ENCODE data around the gene SLC22A14. TPM values are rescaled to one million over a fixed set of nuclear protein-coding genes. Genes with fewer than 3 reads are reported as not detected.

Gene SLC22A14
- total RNA-seq, 1 experiment from 2014 or later, result 0.14 TPM

DNA sequence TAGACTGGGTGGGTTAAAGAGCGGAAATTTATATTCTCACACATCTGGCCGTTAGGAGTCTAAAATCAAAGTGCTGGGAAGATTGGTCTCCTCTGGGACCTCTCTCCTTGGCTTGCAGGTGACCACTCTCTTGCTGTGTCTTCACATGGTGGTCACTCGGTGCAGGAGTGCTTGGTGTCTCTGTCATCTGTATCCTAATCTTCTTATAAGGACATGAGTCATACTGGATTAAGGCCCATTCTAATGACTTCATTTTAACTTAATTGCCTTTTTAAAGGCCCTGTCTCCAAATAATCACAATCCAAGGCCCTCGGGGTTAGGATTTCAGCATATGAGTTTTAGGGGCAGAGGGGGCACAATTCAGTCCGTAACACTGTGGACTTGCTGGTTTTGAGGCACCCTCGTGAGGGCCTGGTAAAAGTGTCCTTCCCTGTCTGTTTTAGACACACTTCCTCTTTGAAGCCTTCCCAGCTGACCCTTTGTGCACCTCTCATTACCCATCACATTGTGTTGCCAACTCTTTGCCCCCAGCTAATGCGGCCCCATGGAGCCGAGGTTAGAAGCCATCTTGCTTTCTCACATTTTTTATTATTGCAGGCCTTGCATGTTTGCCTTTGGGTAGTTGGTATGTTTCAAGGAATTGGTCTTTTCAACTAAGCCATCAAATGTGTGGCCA, 67.7 kb downstream of the SLC22A14 start:
- Mint-ChIP-seq H3K27me3 (ENCODE audit: insufficient read depth, unreplicated experiment) (no peaks in the 10 kb centered on the region), H3K27ac (ENCODE audit: unreplicated experiment) (no peak overlapping the region), H3K9me3 (ENCODE audit: unreplicated experiment) (no peaks in the 10 kb centered on the region), H3K4me1 (ENCODE audit: low read depth, unreplicated experiment) (no peaks in the 10 kb centered on the region), H3K36me3 (ENCODE audit: insufficient read depth, unreplicated experiment) (peaks cover 20% of the 10 kb centered on the region), H3K4me3 (ENCODE audit: unreplicated experiment) (no peak overlapping the region)
- TF ChIP-seq, protein P1, sequence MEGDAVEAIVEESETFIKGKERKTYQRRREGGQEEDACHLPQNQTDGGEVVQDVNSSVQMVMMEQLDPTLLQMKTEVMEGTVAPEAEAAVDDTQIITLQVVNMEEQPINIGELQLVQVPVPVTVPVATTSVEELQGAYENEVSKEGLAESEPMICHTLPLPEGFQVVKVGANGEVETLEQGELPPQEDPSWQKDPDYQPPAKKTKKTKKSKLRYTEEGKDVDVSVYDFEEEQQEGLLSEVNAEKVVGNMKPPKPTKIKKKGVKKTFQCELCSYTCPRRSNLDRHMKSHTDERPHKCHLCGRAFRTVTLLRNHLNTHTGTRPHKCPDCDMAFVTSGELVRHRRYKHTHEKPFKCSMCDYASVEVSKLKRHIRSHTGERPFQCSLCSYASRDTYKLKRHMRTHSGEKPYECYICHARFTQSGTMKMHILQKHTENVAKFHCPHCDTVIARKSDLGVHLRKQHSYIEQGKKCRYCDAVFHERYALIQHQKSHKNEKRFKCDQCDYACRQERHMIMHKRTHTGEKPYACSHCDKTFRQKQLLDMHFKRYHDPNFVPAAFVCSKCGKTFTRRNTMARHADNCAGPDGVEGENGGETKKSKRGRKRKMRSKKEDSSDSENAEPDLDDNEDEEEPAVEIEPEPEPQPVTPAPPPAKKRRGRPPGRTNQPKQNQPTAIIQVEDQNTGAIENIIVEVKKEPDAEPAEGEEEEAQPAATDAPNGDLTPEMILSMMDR (IDR thresholded peaks at IDR 0.05; ENCODE audit: insufficient read depth in 1 of 2, low read depth in 1 of 2, low read length in 1 of 2, severe bottlenecking in 1 of 2, unreplicated experiment in 1 of 2), result no peak
- Histone ChIP-seq H3K4me3 (ENCODE audit: low read depth, low read length) (no peak overlapping the region), H3K27me3 (replicated peaks; ENCODE audit: control insufficient read depth, insufficient read depth, low read length) (no peaks in the 10 kb centered on the region), H3K4me1 (peaks cover 6% of the 10 kb centered on the region; the same call in 1 of the 2 replicates), H3K36me3 (ENCODE audit: control insufficient read depth, insufficient read depth, low read length) (peaks cover 2% of the 10 kb centered on the region; the same call in 1 of the 2 replicates), H3K9me3 (no peaks in the 10 kb centered on the region)
- ChIA-PET CTCF (no interaction called here), POLR2A (no interaction called here)
- no TSS peak for BruUV-seq (replicated peaks)
- no peak for DNase-seq
- intact Hi-C loops (cut with micrococcal nuclease; ENCODE audit: unreplicated experiment), result no loop called here

DNA sequence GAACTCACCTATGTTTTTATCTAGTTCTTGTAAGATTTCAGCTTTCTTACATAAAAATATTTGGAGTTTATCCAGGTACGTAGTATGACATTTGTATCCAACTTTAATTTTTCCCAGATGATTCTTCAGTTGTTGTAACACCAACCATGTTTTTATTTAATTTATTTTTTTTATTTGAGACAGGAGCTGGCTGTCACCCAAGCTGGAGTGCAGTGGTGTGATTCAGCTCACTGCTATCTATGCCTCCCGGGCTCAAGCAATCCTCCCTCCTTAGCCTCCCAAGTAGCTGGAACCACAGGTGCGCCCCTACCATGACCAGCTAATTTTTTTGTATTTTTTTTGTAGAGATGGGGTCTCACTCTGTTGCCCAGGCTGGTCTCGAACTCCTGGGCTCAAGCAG, 71.1 kb downstream of the SLC22A14 start:
- Mint-ChIP-seq H3K27me3 (ENCODE audit: insufficient read depth, unreplicated experiment) (no peaks in the 10 kb centered on the region), H3K9me3 (ENCODE audit: unreplicated experiment) (no peaks in the 10 kb centered on the region), H3K4me1 (ENCODE audit: low read depth, unreplicated experiment) (no peaks in the 10 kb centered on the region), H3K4me3 (ENCODE audit: unreplicated experiment) (no peak overlapping the region), H3K27ac (ENCODE audit: unreplicated experiment) (no peak overlapping the region), H3K36me3 (ENCODE audit: insufficient read depth, unreplicated experiment) (peaks cover 26% of the 10 kb centered on the region)
- H3K36me3 ChIP-seq (ENCODE audit: control insufficient read depth, insufficient read depth, low read length), result peaks cover 4% of the 10 kb centered on the region
- H3K4me1 ChIP-seq, result peaks cover 2% of the 10 kb centered on the region; the same call in 1 of the 2 replicates
- intact Hi-C loops (cut with micrococcal nuclease; ENCODE audit: unreplicated experiment), result no loop called here
- no peak overlapping the region for H3K4me3 ChIP-seq (ENCODE audit: low read depth, low read length)
- TF ChIP-seq, protein P1 (IDR thresholded peaks at IDR 0.05; ENCODE audit: insufficient read depth in 1 of 2, low read depth in 1 of 2, low read length in 1 of 2, severe bottlenecking in 1 of 2, unreplicated experiment in 1 of 2), result no peak
- no peak for DNase-seq
- BruUV-seq (replicated peaks), result no TSS peak
- ChIA-PET POLR2A (no interaction called here), CTCF (no interaction called here)
- no peaks in the 10 kb centered on the region for H3K27me3 ChIP-seq (replicated peaks; ENCODE audit: control insufficient read depth, insufficient read depth, low read length)
- H3K9me3 ChIP-seq, result no peaks in the 10 kb centered on the region

DNA sequence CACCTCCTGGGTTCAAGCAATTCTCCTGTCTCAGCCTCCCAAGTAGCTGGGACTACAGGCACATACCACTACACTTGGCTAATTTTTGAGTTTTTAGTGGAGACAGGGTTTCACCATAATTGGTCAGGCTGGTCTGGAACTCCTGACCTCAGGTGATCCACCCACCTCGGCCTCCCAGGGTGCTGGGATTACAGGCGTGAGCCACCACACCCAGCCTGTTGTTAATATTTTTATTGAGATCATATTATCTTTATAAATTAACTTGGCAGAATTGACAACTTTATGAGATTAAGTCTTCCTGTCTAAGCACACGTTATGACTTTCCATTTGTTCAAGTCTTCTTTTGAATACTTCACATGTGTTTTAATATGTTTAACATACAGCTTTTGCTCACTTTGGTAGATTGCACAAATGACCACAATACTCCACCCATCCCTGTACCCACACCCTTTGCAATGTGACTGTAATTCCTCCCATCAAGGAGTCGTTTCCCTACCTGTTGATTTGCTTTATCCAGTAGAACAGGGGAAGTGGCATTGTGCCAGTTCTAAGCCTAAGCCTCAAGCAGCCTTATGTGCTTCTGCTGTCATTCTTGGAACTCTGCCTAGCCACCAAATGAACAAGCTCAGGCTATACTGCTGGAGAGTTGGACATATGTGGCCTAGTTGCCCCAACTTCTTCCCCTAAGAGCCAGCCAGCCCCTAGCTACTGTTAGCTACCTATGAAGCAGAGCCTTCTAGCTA, 72.7 kb downstream of the SLC22A14 start:
- Mint-ChIP-seq H3K36me3 (ENCODE audit: insufficient read depth, unreplicated experiment) (peaks cover 26% of the 10 kb centered on the region), H3K27ac (ENCODE audit: unreplicated experiment) (no peak overlapping the region), H3K4me1 (ENCODE audit: low read depth, unreplicated experiment) (no peaks in the 10 kb centered on the region), H3K4me3 (ENCODE audit: unreplicated experiment) (no peak overlapping the region), H3K27me3 (ENCODE audit: insufficient read depth, unreplicated experiment) (no peaks in the 10 kb centered on the region), H3K9me3 (ENCODE audit: unreplicated experiment) (no peaks in the 10 kb centered on the region)
- intact Hi-C loops (cut with micrococcal nuclease; ENCODE audit: unreplicated experiment), result no loop called here
- BruUV-seq (replicated peaks), result no TSS peak
- no peak for DNase-seq
- TF ChIP-seq, protein P1 (IDR thresholded peaks at IDR 0.05; ENCODE audit: insufficient read depth in 1 of 2, low read depth in 1 of 2, low read length in 1 of 2, severe bottlenecking in 1 of 2, unreplicated experiment in 1 of 2), result no peak
- Histone ChIP-seq H3K4me1 (no peaks in the 10 kb centered on the region), H3K36me3 (ENCODE audit: control insufficient read depth, insufficient read depth, low read length) (peaks cover 2% of the 10 kb centered on the region), H3K4me3 (ENCODE audit: low read depth, low read length) (no peak overlapping the region), H3K27me3 (replicated peaks; ENCODE audit: control insufficient read depth, insufficient read depth, low read length) (no peaks in the 10 kb centered on the region), H3K9me3 (no peaks in the 10 kb centered on the region)
- CTCF ChIA-PET, result no interaction called here
- POLR2A ChIA-PET, result no interaction called here

Data from Caco-2 (cell line).